Loucy (cell line): ENCODE data around the gene PKN1.

Experiments
- H2AFZ ChIP-seq: fragments of 200-600 bp; sonication (generic); 2 replicates; pipeline ENCODE4 v1.6.0; 2016; ENCODE audit warnings: antibody characterized with exemption, mild to moderate bottlenecking, low read length, moderate library complexity
- H3F3A ChIP-seq: fragments of 200-600 bp; 2 replicates; pipeline ENCODE4 v1.6.0; 2016; ENCODE audit warnings: antibody characterized with exemption, low read depth, mild to moderate bottlenecking
- H3K27me3 ChIP-seq: fragments of 200-600 bp; sonication (generic); 2 replicates; pipeline ENCODE4 v1.6.1; 2014; ENCODE audit warnings: low read length, mild to moderate bottlenecking; ENCODE audit not compliant: insufficient read depth, poor library complexity, severe bottlenecking
- H3K36me3 ChIP-seq: fragments of 200-600 bp; sonication (generic); 2 replicates; pipeline ENCODE4 v1.6.1; 2016; ENCODE audit warnings: low read length; ENCODE audit not compliant: insufficient read depth
- H3K4me1 ChIP-seq: fragments of 200-600 bp; sonication (generic); 2 replicates; pipeline ENCODE4 v1.5.1; 2014; ENCODE audit warnings: low read length, mild to moderate bottlenecking; ENCODE audit not compliant: insufficient read depth, poor library complexity, severe bottlenecking
- H3K4me2 ChIP-seq: fragments of 200-600 bp; sonication (generic); 2 replicates; pipeline ENCODE4 v1.6.0; 2014; ENCODE audit warnings: antibody characterized with exemption, low read length, low read depth, mild to moderate bottlenecking; ENCODE audit not compliant: poor library complexity, severe bottlenecking
- H3K4me3 ChIP-seq: fragments of 200-600 bp; sonication (generic); 2 replicates; pipeline ENCODE4 v1.5.1; 2014; ENCODE audit warnings: low read length, mild to moderate bottlenecking, mixed read lengths; ENCODE audit not compliant: poor library complexity, severe bottlenecking
- H3K79me2 ChIP-seq: fragments of 200-600 bp; sonication (generic); 2 replicates; pipeline ENCODE4 v1.6.1; 2014; ENCODE audit warnings: low read length; ENCODE audit not compliant: insufficient read depth
- H3K9ac ChIP-seq: fragments of 200-600 bp; sonication (generic); 2 replicates; pipeline ENCODE4 v1.6.0; 2014; ENCODE audit warnings: mild to moderate bottlenecking, low read depth, low read length, moderate library complexity; ENCODE audit not compliant: poor library complexity, severe bottlenecking
- H3K9me2 ChIP-seq: fragments of 200-600 bp; sonication (generic); replicated peaks from 2 replicates; pipeline ENCODE4 v1.6.1; 2016; ENCODE audit warnings: low read depth, low read length, mixed read lengths
- H3K9me3 ChIP-seq: fragments of 200-600 bp; sonication (generic); 2 replicates; pipeline ENCODE4 v1.6.1; 2014; ENCODE audit warnings: mild to moderate bottlenecking, antibody characterized with exemption, low read length, low read depth; ENCODE audit not compliant: insufficient read depth
- H4K20me1 ChIP-seq: fragments of 200-600 bp; sonication (generic); 2 replicates; pipeline ENCODE4 v1.6.0; 2014; ENCODE audit warnings: antibody characterized with exemption, low read length, mild to moderate bottlenecking; ENCODE audit not compliant: insufficient read depth, poor library complexity, severe bottlenecking
- CTCF ChIP-seq: fragments of 200-600 bp; sonication (generic); conservative IDR thresholded peaks from 2 replicates; pipeline ENCODE4 v1.5.1; 2014; ENCODE audit warnings: mild to moderate bottlenecking, antibody characterized with exemption, low read length
- EZH2phosphoT487 ChIP-seq: fragments of 200-600 bp; IDR thresholded peaks from 2 replicates; pipeline ENCODE4 v1.6.1; 2018; ENCODE audit warnings: antibody characterized with exemption, mild to moderate bottlenecking, moderate library complexity, borderline replicate concordance

The PKN1 gene

GRCh38 chr19:14404312-14404711 is 28.8 kb upstream of the PKN1 start:
- Histone ChIP-seq H2AFZ (no peak overlapping the region), H3F3A (peaks cover 3% of the 10 kb centered on the region; the same call in 1 of the 2 replicates), H3K4me1 (no peaks in the 10 kb centered on the region), H3K27me3 (no peaks in the 10 kb centered on the region), H3K9ac (no peak overlapping the region), H3K4me3 (no peak overlapping the region), H3K4me2 (no peak overlapping the region), H3K9me2 (no peaks in the 10 kb centered on the region), H3K36me3 (peaks cover 52% of the 10 kb centered on the region; the same call in 1 of the 2 replicates), H3K9me3 (no peaks in the 10 kb centered on the region), H4K20me1 (peaks cover 19% of the 10 kb centered on the region), H3K79me2 (no peaks in the 10 kb centered on the region)
- TF ChIP-seq EZH2phosphoT487, result no peak
- no peak for TF ChIP-seq CTCF

GRCh38 chr19:14405380-14405757 is 27.7 kb upstream of the PKN1 start:
- H3K4me3 ChIP-seq, result no peak overlapping the region
- H3K9me3 ChIP-seq, result no peaks in the 10 kb centered on the region
- no peak overlapping the region for H3K4me2 ChIP-seq
- H3F3A ChIP-seq, result peaks cover 3% of the 10 kb centered on the region; the same call in 1 of the 2 replicates
- peaks cover 2% of the 10 kb centered on the region; the same call in 1 of the 2 replicates for H3K79me2 ChIP-seq
- peaks cover 29% of the 10 kb centered on the region for H4K20me1 ChIP-seq
- no peaks in the 10 kb centered on the region for H3K27me3 ChIP-seq
- H2AFZ ChIP-seq, result no peak overlapping the region
- no peak overlapping the region for H3K9ac ChIP-seq
- no peaks in the 10 kb centered on the region for H3K4me1 ChIP-seq
- H3K36me3 ChIP-seq, result peaks cover 63% of the 10 kb centered on the region; the same call in 1 of the 2 replicates
- no peaks in the 10 kb centered on the region for H3K9me2 ChIP-seq
- TF ChIP-seq CTCF, result no peak
- no peak for TF ChIP-seq EZH2phosphoT487

GRCh38 chr19:14405758-14406644 is 27.1 kb upstream of the PKN1 start:
- Histone ChIP-seq H3K79me2 (peaks cover 8% of the 10 kb centered on the region; the same call in 1 of the 2 replicates), H3K4me2 (no peak overlapping the region), H3K27me3 (no peaks in the 10 kb centered on the region), H4K20me1 (peaks cover 36% of the 10 kb centered on the region), H3F3A (peaks cover 3% of the 10 kb centered on the region; the same call in 1 of the 2 replicates), H3K9me3 (no peaks in the 10 kb centered on the region), H3K36me3 (peaks cover 67% of the 10 kb centered on the region; the same call in 1 of the 2 replicates), H3K9me2 (no peaks in the 10 kb centered on the region), H2AFZ (no peak overlapping the region), H3K4me1 (no peaks in the 10 kb centered on the region), H3K9ac (no peak overlapping the region), H3K4me3 (no peak overlapping the region)
- TF ChIP-seq EZH2phosphoT487 (no peak), CTCF (peak; percentile 46)
